Spleen (tissue), 7 donors: ENCODE data around the gene MKRN3.

Experiments used
- CTCF ChIP-seq, 11 experiments: fragments of 200-600 bp in 7 of 11; fragments of 450-650 bp in 4 of 11; sonication (generic) in 4 of 11; IDR thresholded peaks in 8 of 11; conservative IDR thresholded peaks in 3 of 11; 1 replicate in 7 of 11; 2 replicates in 4 of 11; pipeline versions ENCODE4 v1.4.0 to v1.8.0; 2016 to 2021; ENCODE audit warnings: antibody characterized with exemption in 11 of 11, inconsistent platforms in 4 of 11, mild to moderate bottlenecking in 1 of 11
- POLR2A ChIP-seq, 3 donors: fragments of 450-650 bp; IDR thresholded peaks; one replicate each; pipeline ENCODE4 v1.5.1; 2017; ENCODE audit warnings: antibody characterized with exemption in 3 of 3, mild to moderate bottlenecking in 1 of 3
- donor health status: DM: no; HTN: no; CAD: no; lungs with moderate emphysema.
- donor health status: DM: no; HTN: no; CAD: no.
- donor health status: DM: no; HTN: no; CAD: no.

GRCh38 chr15:23594252-23594770, 28.8 kb downstream of the MKRN3 start:
- TF ChIP-seq CTCF (IDR thresholded peaks at IDR 0.05 in 8 of 11, conservative IDR thresholded peaks at IDR 0.05 in 3 of 11) (no peak), POLR2A (IDR thresholded peaks at IDR 0.05) (no peak)
